Lower lobe of right lung (tissue), 2 donors: ENCODE data around the gene PCDHGB7. TPM values are rescaled to one million over a fixed set of nuclear protein-coding genes. Genes with fewer than 3 reads are reported as not detected.

Source experiments
- ATAC-seq, 2 donors: fragments of 200-7000 bp; cut with Tn5 transposase; one replicate each; pipeline ENCODE4 v1.9.1; 2020 to 2022; ENCODE audit warnings: mild to moderate bottlenecking in 2 of 2, moderate library complexity in 2 of 2
- DNase-seq: peaks from one replicate; pipeline ENCODE4 v3.0.0-alpha.2; 2020
- H3K27ac ChIP-seq: fragments of 200-600 bp; one replicate; pipeline ENCODE4 v1.8.0; 2022
- H3K27me3 ChIP-seq: fragments of 200-600 bp; one replicate; pipeline ENCODE4 v1.8.0; 2022; ENCODE audit warnings: low read depth
- H3K36me3 ChIP-seq: fragments of 200-600 bp; one replicate; pipeline ENCODE4 v1.8.0; 2022; ENCODE audit warnings: mild to moderate bottlenecking
- H3K4me1 ChIP-seq: fragments of 200-600 bp; one replicate; pipeline ENCODE4 v1.8.0; 2022
- H3K4me3 ChIP-seq: fragments of 200-600 bp; one replicate; pipeline ENCODE4 v1.8.0; 2022; ENCODE audit warnings: mild to moderate bottlenecking
- H3K9me3 ChIP-seq: fragments of 200-600 bp; one replicate; pipeline ENCODE4 v1.8.0; 2022
- intact Hi-C: fragments of 100-400 bp; cut with DNase I; formaldehyde crosslinking; loops from one replicate; pipeline ENCODE4 v1.11.0; 2022
- total RNA-seq: library from RNA; stranded (reverse); fragmentation: NEBNext Ultra II Directional; extraction: Animal tissue kit (Norgen Biotek cat#: 25700); gene quantifications from one replicate; pipeline ENCODE4 v1.2.1, GENCODE V29; 2021
- TF ChIP-seq, protein P1 (sequence below): fragments of 200-600 bp; IDR thresholded peaks from one replicate; pipeline ENCODE4 v1.8.0; 2022; ENCODE audit warnings: antibody characterized with exemption, mild to moderate bottlenecking
- donor health status: DM: no; HTN: yes; CAD: no; lungs with severe emphysema.

The PCDHGB7 gene
- total RNA-seq, 1 donor from 2014 or later, result 15.9 TPM

DNA sequence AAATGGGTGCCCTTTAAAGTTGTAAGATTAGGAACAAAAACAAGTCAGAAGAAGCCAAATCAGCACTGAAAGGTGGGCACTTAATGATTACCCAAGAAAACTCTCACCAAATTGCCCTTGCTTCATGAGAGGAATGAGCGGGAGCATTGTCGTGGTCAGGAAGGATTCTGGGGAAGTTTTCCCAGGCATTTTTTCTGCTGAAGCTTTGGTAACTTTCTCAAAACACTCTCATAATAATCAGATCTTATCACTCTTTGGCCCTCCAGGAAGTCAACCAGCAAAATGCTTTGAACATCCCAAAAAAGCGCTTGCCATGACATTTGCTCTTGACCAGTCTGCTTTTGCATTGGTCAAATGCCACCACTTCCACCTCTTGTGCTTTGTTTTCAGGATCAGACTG lies 47.9 kb downstream of the PCDHGB7 start:
- H3K36me3 ChIP-seq, result no peaks in the 10 kb centered on the region
- no peaks in the 10 kb centered on the region for H3K27me3 ChIP-seq
- H3K9me3 ChIP-seq, result no peaks in the 10 kb centered on the region
- no peak overlapping the region for H3K4me3 ChIP-seq
- TF ChIP-seq, protein P1, sequence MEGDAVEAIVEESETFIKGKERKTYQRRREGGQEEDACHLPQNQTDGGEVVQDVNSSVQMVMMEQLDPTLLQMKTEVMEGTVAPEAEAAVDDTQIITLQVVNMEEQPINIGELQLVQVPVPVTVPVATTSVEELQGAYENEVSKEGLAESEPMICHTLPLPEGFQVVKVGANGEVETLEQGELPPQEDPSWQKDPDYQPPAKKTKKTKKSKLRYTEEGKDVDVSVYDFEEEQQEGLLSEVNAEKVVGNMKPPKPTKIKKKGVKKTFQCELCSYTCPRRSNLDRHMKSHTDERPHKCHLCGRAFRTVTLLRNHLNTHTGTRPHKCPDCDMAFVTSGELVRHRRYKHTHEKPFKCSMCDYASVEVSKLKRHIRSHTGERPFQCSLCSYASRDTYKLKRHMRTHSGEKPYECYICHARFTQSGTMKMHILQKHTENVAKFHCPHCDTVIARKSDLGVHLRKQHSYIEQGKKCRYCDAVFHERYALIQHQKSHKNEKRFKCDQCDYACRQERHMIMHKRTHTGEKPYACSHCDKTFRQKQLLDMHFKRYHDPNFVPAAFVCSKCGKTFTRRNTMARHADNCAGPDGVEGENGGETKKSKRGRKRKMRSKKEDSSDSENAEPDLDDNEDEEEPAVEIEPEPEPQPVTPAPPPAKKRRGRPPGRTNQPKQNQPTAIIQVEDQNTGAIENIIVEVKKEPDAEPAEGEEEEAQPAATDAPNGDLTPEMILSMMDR, result no peak
- intact Hi-C loops, result no loop called here
- no peaks in the 10 kb centered on the region for H3K4me1 ChIP-seq
- ATAC-seq, result no peak
- H3K27ac ChIP-seq, result no peak overlapping the region
- DNase-seq, result no peak

Other genes with a start within 250 kb of the PCDHGB7 start
- 1.9 TPM for gene PCDHB7, start 245.0 kb upstream of the PCDHGB7 start, total RNA-seq
- gene PCDHB8, start 239.9 kb upstream of the PCDHGB7 start, total RNA-seq, result 2.6 TPM
- 2.6 TPM for gene PCDHB16, start 235.3 kb upstream of the PCDHGB7 start, total RNA-seq
- gene PCDHB9, start 230.5 kb upstream of the PCDHGB7 start, total RNA-seq, result 3.0 TPM
- gene PCDHB10, start 225.3 kb upstream of the PCDHGB7 start, total RNA-seq, result 2.0 TPM
- gene PCDHB11, start 218.1 kb upstream of the PCDHGB7 start, total RNA-seq, result 2.7 TPM
- 1.7 TPM for gene PCDHB12, start 209.0 kb upstream of the PCDHGB7 start, total RNA-seq
- gene PCDHB13, start 203.8 kb upstream of the PCDHGB7 start, total RNA-seq, result 2.9 TPM
- gene PCDHB14, start 194.3 kb upstream of the PCDHGB7 start, total RNA-seq, result 2.1 TPM
- gene PCDHB15, start 172.3 kb upstream of the PCDHGB7 start, total RNA-seq, result 2.8 TPM
- gene SLC25A2, start 113.6 kb upstream of the PCDHGB7 start, total RNA-seq, result 0.71 TPM
- gene TAF7, start 96.9 kb upstream of the PCDHGB7 start, total RNA-seq, result 65.0 TPM
- gene PCDHGA1, start 87.2 kb upstream of the PCDHGB7 start, total RNA-seq, result 0.53 TPM
- 2.7 TPM for gene PCDHGA2, start 78.9 kb upstream of the PCDHGB7 start, total RNA-seq
- gene PCDHGA3, start 73.8 kb upstream of the PCDHGB7 start, total RNA-seq, result 1.8 TPM
- 1.8 TPM for gene PCDHGB1, start 67.6 kb upstream of the PCDHGB7 start, total RNA-seq
- 3.1 TPM for gene PCDHGA4, start 62.7 kb upstream of the PCDHGB7 start, total RNA-seq
- 3.7 TPM for gene PCDHGB2, start 57.7 kb upstream of the PCDHGB7 start, total RNA-seq
- 2.8 TPM for gene PCDHGA5, start 53.5 kb upstream of the PCDHGB7 start, total RNA-seq
- gene PCDHGB3, start 47.4 kb upstream of the PCDHGB7 start, total RNA-seq, result 2.2 TPM
- gene PCDHGA6, start 43.8 kb upstream of the PCDHGB7 start, total RNA-seq, result 3.2 TPM
- gene PCDHGA7, start 34.9 kb upstream of the PCDHGB7 start, total RNA-seq, result 1.9 TPM
- gene PCDHGB4, start 30.0 kb upstream of the PCDHGB7 start, total RNA-seq, result 5.3 TPM
- gene PCDHGA8, start 25.0 kb upstream of the PCDHGB7 start, total RNA-seq, result 1.5 TPM
- gene PCDHGB5, start 19.7 kb upstream of the PCDHGB7 start, total RNA-seq, result 9.1 TPM
- gene PCDHGA9, start 14.9 kb upstream of the PCDHGB7 start, total RNA-seq, result 4.8 TPM
- 7.7 TPM for gene PCDHGB6, start 9.7 kb upstream of the PCDHGB7 start, total RNA-seq
- 5.4 TPM for gene PCDHGA10, start 4.7 kb upstream of the PCDHGB7 start, total RNA-seq
- 3.2 TPM for gene PCDHGA11, start 3.4 kb downstream of the PCDHGB7 start, total RNA-seq
- gene PCDHGA12, start 12.8 kb downstream of the PCDHGB7 start, total RNA-seq, result 5.9 TPM
- 82.4 TPM for gene PCDHGC3, start 58.3 kb downstream of the PCDHGB7 start, total RNA-seq
- gene PCDHGC4, start 67.4 kb downstream of the PCDHGB7 start, total RNA-seq, result 1.5 TPM
- 1.8 TPM for gene PCDHGC5, start 71.4 kb downstream of the PCDHGB7 start, total RNA-seq
- gene DIAPH1, start 201.3 kb downstream of the PCDHGB7 start, total RNA-seq, result 118 TPM
- 45.8 TPM for gene HDAC3, start 219.2 kb downstream of the PCDHGB7 start, total RNA-seq
- 5.5 TPM for gene RELL2, start 219.3 kb downstream of the PCDHGB7 start, total RNA-seq
- gene FCHSD1, start 233.7 kb downstream of the PCDHGB7 start, total RNA-seq, result 20.4 TPM